HepG2 (cell line): Measurements from ENCODE around the gene SMCO1. TPM values are rescaled to one million over a fixed set of nuclear protein-coding genes. Genes with fewer than 3 reads are reported as not detected.
A peak's percentile ranks its signal among the peaks of the same experiment; 100 is the strongest.

ENCODE experiments used
- ETV5 ChIP-seq: IDR thresholded peaks from 2 replicates; pipeline ENCODE4 v1.6.1; 2018; ENCODE audit warnings: missing biosample characterization, missing genetic modification reagents, inconsistent platforms, borderline replicate concordance
- MLLT10 ChIP-seq: sonication (generic); formaldehyde crosslinking; IDR thresholded peaks from 2 replicates; pipeline ENCODE4 v1.4.0; 2020; ENCODE audit warnings: missing genetic modification reagents
- SMAD3 ChIP-seq: sonication (generic); formaldehyde crosslinking; IDR thresholded peaks from 2 replicates; pipeline ENCODE4 v1.4.0; 2020; ENCODE audit warnings: missing genetic modification reagents
- SMYD3 ChIP-seq: sonication (generic); formaldehyde crosslinking; IDR thresholded peaks from 2 replicates; pipeline ENCODE4 v1.8.1; 2023; ENCODE audit warnings: mild to moderate bottlenecking, missing genetic modification reagents
- STAG1 ChIP-seq: sonication (generic); formaldehyde crosslinking; IDR thresholded peaks from 2 replicates; pipeline ENCODE4 v1.4.0; 2020; ENCODE audit warnings: missing genetic modification reagents
- ZBED4 ChIP-seq: sonication (generic); formaldehyde crosslinking; IDR thresholded peaks from 2 replicates; pipeline ENCODE4 v1.4.0; 2020; ENCODE audit warnings: missing genetic modification reagents, borderline replicate concordance
- ZHX2 ChIP-seq, 2 experiments: sonication (generic) in 1 of 2; formaldehyde crosslinking in 1 of 2; IDR thresholded peaks; 2 replicates each; pipeline versions ENCODE4 v1.6.1 to v1.9.0; 2014 to 2022; ENCODE audit warnings: antibody characterized with exemption in 1 of 2, borderline replicate concordance in 1 of 2, inconsistent platforms in 1 of 2, low read depth in 1 of 2, missing genetic modification reagents in 1 of 2
- ZNF644 ChIP-seq: IDR thresholded peaks from 2 replicates; pipeline ENCODE4 v1.6.1; 2016; ENCODE audit warnings: low read depth
- ZNF670 ChIP-seq: sonication (generic); formaldehyde crosslinking; IDR thresholded peaks from 2 replicates; pipeline ENCODE4 v1.8.0; 2022; ENCODE audit warnings: mild to moderate bottlenecking, missing genetic modification reagents, borderline replicate concordance
- polyA plus RNA-seq, 8 experiments: library from polyadenylated mRNA; depleted of rRNA in 3 of 8; stranded (reverse) in 7 of 8; unstranded in 1 of 8; fragments of >200 nt; fragmentation: Illumina TruSeq in 4 of 8; extraction: Trizol in 4 of 8; gene quantifications; 2 replicates each; pipeline versions ENCODE4 v1.2.1 to v1.2.3, GENCODE V29; 2011 to 2016; ENCODE audit warnings: low read depth in 4 of 8, missing spikeins in 1 of 8, mixed read lengths in 1 of 8; ENCODE audit not compliant: insufficient read depth in 1 of 8
- total RNA-seq, 5 experiments: library from RNA; depleted of rRNA; stranded (reverse); fragments of >200 nt; fragmentation: Illumina TruSeq; extraction: Trizol; gene quantifications; 2 replicates each; pipeline ENCODE4 v1.2.3, GENCODE V29; 2016; ENCODE audit warnings: low read depth in 1 of 5
- TF ChIP-seq, protein P1 (sequence below): sonication (generic); formaldehyde crosslinking; IDR thresholded peaks from 2 replicates; pipeline ENCODE4 v1.4.0; 2020; ENCODE audit warnings: missing genetic modification reagents, borderline replicate concordance
- TF ChIP-seq, protein P2 (sequence below): sonication (generic); formaldehyde crosslinking; IDR thresholded peaks from 2 replicates; pipeline ENCODE4 v1.4.0; 2020; ENCODE audit warnings: missing genetic modification reagents
- TF ChIP-seq, protein P3 (sequence below): sonication (generic); formaldehyde crosslinking; IDR thresholded peaks from 2 replicates; pipeline ENCODE4 v1.5.1; 2020; ENCODE audit warnings: mild to moderate bottlenecking, missing genetic modification reagents, borderline replicate concordance

Gene SMCO1
- total and polyA plus RNA-seq, 2 of the 13 experiments (the other 11 are each of a cell fraction or from before 2014, with no cell fraction given): not detected

DNA sequence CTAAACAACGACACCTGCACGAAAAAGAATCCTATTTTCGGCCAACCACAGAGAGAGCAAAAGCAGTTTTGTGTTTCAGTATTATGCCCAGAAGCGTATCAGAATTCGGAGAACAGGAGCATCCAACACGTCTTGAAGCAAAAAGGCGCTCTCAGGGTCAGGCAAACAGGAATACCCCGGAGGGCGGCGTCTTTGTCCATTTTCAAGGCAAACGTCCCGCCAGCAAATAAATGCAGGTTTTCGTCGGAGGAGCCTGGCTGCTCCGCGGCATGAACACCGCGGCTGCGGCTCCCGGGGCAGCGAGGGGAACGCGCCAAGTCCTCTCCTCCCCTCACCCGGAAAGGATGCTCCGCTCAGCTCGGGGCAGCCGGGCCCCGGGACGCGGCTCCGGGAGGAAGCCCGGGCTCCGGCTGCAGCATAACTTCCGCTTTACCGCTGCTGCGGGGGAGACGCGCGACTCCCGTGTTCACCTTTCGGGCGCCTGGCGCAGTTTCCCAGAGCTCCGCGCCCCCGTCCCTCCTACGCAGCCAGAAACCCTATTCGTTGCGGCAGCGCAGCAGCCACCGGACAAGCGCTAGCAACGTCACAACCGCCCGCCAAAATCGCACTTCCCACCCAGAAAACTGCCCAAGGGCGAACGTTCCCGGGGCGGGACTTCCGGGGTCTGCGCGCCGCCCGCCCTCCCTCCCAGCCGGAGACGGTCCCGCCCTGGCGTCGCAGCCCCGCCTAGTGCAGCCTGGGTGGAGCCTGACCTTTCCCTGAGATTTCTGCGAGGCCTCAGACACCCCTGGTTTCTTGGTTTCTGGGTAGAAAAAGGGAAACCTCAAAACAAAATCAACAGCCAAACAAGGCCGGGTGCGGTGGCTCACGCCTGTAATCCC lies 11.7 kb downstream of the SMCO1 start, which contains the start of gene RNF168 (continued):
- no peak; the same call in 1 of the 2 replicates for TF ChIP-seq ZBED4
- TF ChIP-seq, protein P1, sequence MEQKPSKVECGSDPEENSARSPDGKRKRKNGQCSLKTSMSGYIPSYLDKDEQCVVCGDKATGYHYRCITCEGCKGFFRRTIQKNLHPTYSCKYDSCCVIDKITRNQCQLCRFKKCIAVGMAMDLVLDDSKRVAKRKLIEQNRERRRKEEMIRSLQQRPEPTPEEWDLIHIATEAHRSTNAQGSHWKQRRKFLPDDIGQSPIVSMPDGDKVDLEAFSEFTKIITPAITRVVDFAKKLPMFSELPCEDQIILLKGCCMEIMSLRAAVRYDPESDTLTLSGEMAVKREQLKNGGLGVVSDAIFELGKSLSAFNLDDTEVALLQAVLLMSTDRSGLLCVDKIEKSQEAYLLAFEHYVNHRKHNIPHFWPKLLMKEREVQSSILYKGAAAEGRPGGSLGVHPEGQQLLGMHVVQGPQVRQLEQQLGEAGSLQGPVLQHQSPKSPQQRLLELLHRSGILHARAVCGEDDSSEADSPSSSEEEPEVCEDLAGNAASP (CRISPR knock-in tag): peak; percentile 19
- TF ChIP-seq, protein P2, sequence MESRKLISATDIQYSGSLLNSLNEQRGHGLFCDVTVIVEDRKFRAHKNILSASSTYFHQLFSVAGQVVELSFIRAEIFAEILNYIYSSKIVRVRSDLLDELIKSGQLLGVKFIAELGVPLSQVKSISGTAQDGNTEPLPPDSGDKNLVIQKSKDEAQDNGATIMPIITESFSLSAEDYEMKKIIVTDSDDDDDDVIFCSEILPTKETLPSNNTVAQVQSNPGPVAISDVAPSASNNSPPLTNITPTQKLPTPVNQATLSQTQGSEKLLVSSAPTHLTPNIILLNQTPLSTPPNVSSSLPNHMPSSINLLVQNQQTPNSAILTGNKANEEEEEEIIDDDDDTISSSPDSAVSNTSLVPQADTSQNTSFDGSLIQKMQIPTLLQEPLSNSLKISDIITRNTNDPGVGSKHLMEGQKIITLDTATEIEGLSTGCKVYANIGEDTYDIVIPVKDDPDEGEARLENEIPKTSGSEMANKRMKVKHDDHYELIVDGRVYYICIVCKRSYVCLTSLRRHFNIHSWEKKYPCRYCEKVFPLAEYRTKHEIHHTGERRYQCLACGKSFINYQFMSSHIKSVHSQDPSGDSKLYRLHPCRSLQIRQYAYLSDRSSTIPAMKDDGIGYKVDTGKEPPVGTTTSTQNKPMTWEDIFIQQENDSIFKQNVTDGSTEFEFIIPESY (CRISPR knock-in tag): peak; percentile 28; the same call in 1 of the 2 replicates
- 0 out of 2 replicates have a peak, but pooled peaks have one; percentile 56 for TF ChIP-seq ZNF670 (CRISPR knock-in tag)
- TF ChIP-seq ETV5 (CRISPR knock-in tag): peak; percentile 85
- TF ChIP-seq STAG1 (CRISPR knock-in tag): no peak
- TF ChIP-seq SMYD3 (CRISPR knock-in tag): no peak
- TF ChIP-seq SMAD3 (CRISPR knock-in tag): peak; percentile 41; the same call in 1 of the 2 replicates
- TF ChIP-seq, protein P3, sequence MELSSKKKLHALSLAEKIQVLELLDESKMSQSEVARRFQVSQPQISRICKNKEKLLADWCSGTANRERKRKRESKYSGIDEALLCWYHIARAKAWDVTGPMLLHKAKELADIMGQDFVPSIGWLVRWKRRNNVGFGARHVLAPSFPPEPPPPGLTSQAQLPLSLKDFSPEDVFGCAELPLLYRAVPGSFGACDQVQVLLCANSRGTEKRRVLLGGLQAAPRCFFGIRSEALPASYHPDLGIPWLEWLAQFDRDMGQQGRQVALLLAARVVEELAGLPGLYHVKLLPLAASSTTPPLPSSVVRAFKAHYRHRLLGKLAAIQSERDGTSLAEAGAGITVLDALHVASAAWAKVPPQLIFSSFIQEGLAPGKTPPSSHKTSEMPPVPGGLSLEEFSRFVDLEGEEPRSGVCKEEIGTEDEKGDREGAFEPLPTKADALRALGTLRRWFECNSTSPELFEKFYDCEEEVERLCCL (CRISPR knock-in tag): no peak
- 0 out of 2 replicates have a peak, but pooled peaks have one; percentile 37 for TF ChIP-seq MLLT10 (CRISPR knock-in tag)
- TF ChIP-seq ZNF644 (CRISPR knock-in tag): no peak
- TF ChIP-seq ZHX2 (IDR thresholded peaks at IDR 0.05; ENCODE audit: low read depth): peak; percentile 71
- TF ChIP-seq ZHX2 (CRISPR knock-in tag; IDR thresholded peaks at IDR 0.05; ENCODE audit: borderline replicate concordance): no peak
